IMR-90 (cell line): ENCODE measurements around the gene KRTAP5-3. TPM values are rescaled to one million over a fixed set of nuclear protein-coding genes. Genes with fewer than 3 reads are reported as not detected.
A peak's percentile ranks its signal among the peaks of the same experiment; 100 is the strongest.

ENCODE experiments used
- ATAC-seq: fragments of 200-7000 bp; cut with Tn5 transposase; 2 replicates; pipeline ENCODE4 v1.9.1; 2020; ENCODE audit warnings: low read depth, mild to moderate bottlenecking, moderate library complexity
- BruUV-seq: library from RNA; stranded (reverse); fragments of 400-500 nt; replicated peaks from 2 replicates; lab custom pipeline; 2021; lab: Mats Ljungman, UMichigan
- CTCF ChIA-PET: fragments of 300-600 bp; formaldehyde crosslinking; extraction: SDS; loops from one replicate; lab custom pipeline; 2021; ENCODE audit warnings: antibody characterized with exemption; lab: Yijun Ruan, JAX
- POLR2A ChIA-PET: fragments of 300-600 bp; sonication (Branson Sonifier 250); formaldehyde crosslinking; loops from one replicate; lab custom pipeline; 2022; ENCODE audit warnings: antibody characterized with exemption; ENCODE audit not compliant: unreplicated experiment; lab: Charles Lee
- DNase-seq: peaks from one replicate; pipeline ENCODE4 v3.0.0; 2013
- H2AFZ ChIP-seq: replicated peaks from 2 replicates; pipeline ENCODE3; 2013; ENCODE audit warnings: low read length, mild to moderate bottlenecking; ENCODE audit not compliant: poor library complexity
- H2AK5ac ChIP-seq: 2 replicates; pipeline ENCODE4 v1.6.1; 2013; ENCODE audit warnings: low read depth, low read length, inconsistent platforms
- H2AK9ac ChIP-seq: replicated peaks from 2 replicates; pipeline ENCODE3; 2013; ENCODE audit warnings: mild to moderate bottlenecking, low read depth, low read length, moderate library complexity; ENCODE audit not compliant: poor library complexity
- H2BK120ac ChIP-seq: 2 replicates; pipeline ENCODE4 v1.6.1; 2013; ENCODE audit warnings: low read depth, low read length, inconsistent platforms
- H2BK15ac ChIP-seq: 3 replicates; pipeline ENCODE4 v1.6.1; 2013; ENCODE audit warnings: low read depth, low read length, inconsistent platforms
- H2BK20ac ChIP-seq: 2 replicates; pipeline ENCODE4 v1.6.1; 2013; ENCODE audit warnings: low read depth, mild to moderate bottlenecking, inconsistent platforms, low read length, moderate library complexity
- H2BK5ac ChIP-seq: 2 replicates; pipeline ENCODE4 v1.6.1; 2013; ENCODE audit warnings: mild to moderate bottlenecking, low read depth, low read length, inconsistent platforms; ENCODE audit not compliant: poor library complexity, severe bottlenecking
- H3K14ac ChIP-seq: replicated peaks from 2 replicates; pipeline ENCODE4 v1.6.1; 2013; ENCODE audit warnings: low read depth, low read length, inconsistent platforms
- H3K18ac ChIP-seq: 2 replicates; pipeline ENCODE4 v1.6.1; 2013; ENCODE audit warnings: low read depth, low read length, control low read depth
- H3K23ac ChIP-seq: 2 replicates; pipeline ENCODE4 v1.6.1; 2013; ENCODE audit warnings: low read depth, low read length, inconsistent platforms
- H3K27ac ChIP-seq: 2 replicates; pipeline ENCODE4 v1.5.1; 2013; ENCODE audit warnings: mild to moderate bottlenecking, control low read depth, low read length; ENCODE audit not compliant: insufficient read depth
- H3K27me3 ChIP-seq: 2 replicates; pipeline ENCODE4 v1.6.1; 2013; ENCODE audit warnings: low read length; ENCODE audit not compliant: control insufficient read depth, insufficient read depth
- H3K36me3 ChIP-seq: 2 replicates; pipeline ENCODE4 v1.6.1; 2013; ENCODE audit warnings: low read length, mixed read lengths; ENCODE audit not compliant: control insufficient read depth, insufficient read depth
- H3K4ac ChIP-seq: 2 replicates; pipeline ENCODE4 v1.6.1; 2013; ENCODE audit warnings: low read depth, low read length, inconsistent platforms
- H3K4me1 ChIP-seq: 2 replicates; pipeline ENCODE4 v1.6.1; 2013; ENCODE audit warnings: low read length, mixed read lengths; ENCODE audit not compliant: control insufficient read depth, insufficient read depth
- H3K4me2 ChIP-seq: 2 replicates; pipeline ENCODE4 v1.6.1; 2013; ENCODE audit warnings: low read depth, mild to moderate bottlenecking, control low read depth, low read length, moderate library complexity
- H3K4me3 ChIP-seq: 2 replicates; pipeline ENCODE4 v1.5.1; 2013; ENCODE audit warnings: low read depth, mild to moderate bottlenecking, control low read depth, low read length, moderate library complexity; ENCODE audit not compliant: insufficient read depth
- H3K56ac ChIP-seq: 2 replicates; pipeline ENCODE4 v1.6.1; 2013; ENCODE audit warnings: low read length, inconsistent platforms; ENCODE audit not compliant: insufficient read depth; ENCODE audit errors: extremely low read depth
- H3K79me1 ChIP-seq, 2 experiments: 2 replicates each; pipeline ENCODE4 v1.6.1; 2013; ENCODE audit warnings: low read length in 2 of 2, inconsistent platforms in 1 of 2, low read depth in 1 of 2
- H3K9ac ChIP-seq: 2 replicates; pipeline ENCODE4 v1.6.1; 2013; ENCODE audit warnings: low read depth, low read length, control low read depth
- H3K9me1 ChIP-seq: 2 replicates; pipeline ENCODE4 v1.6.1; 2013; ENCODE audit warnings: low read length, inconsistent platforms; ENCODE audit not compliant: insufficient read depth
- H3K9me3 ChIP-seq: 2 replicates; pipeline ENCODE4 v1.6.1; 2013; ENCODE audit warnings: low read length; ENCODE audit not compliant: control insufficient read depth, insufficient read depth
- H4K20me1 ChIP-seq: 2 replicates; pipeline ENCODE4 v1.6.1; 2013; ENCODE audit warnings: low read length, inconsistent platforms; ENCODE audit not compliant: insufficient read depth
- H4K5ac ChIP-seq: 2 replicates; pipeline ENCODE4 v1.6.1; 2013; ENCODE audit warnings: mild to moderate bottlenecking, low read depth, low read length, control low read depth
- H4K8ac ChIP-seq, 2 experiments: 2 replicates each; pipeline ENCODE4 v1.6.1; 2013; ENCODE audit warnings: low read depth in 2 of 2, low read length in 2 of 2, control low read depth in 1 of 2, inconsistent platforms in 1 of 2
- H4K91ac ChIP-seq: 2 replicates; pipeline ENCODE4 v1.6.1; 2013; ENCODE audit warnings: low read depth, low read length, inconsistent platforms; ENCODE audit not compliant: insufficient read depth
- BHLHE40 ChIP-seq: fragments of 150-350 bp; IDR thresholded peaks from 2 replicates; pipeline ENCODE4 v1.6.1; 2016; ENCODE audit warnings: mild to moderate bottlenecking, low read depth, low read length
- CHD1 ChIP-seq: IDR thresholded peaks from 2 replicates; pipeline ENCODE4 v1.6.1; 2012; ENCODE audit warnings: low read depth, low read length, improper control_type of control experiment
- FOS ChIP-seq: fragments of 150-350 bp; IDR thresholded peaks from 2 replicates; pipeline ENCODE4 v1.6.1; 2016; ENCODE audit warnings: low read depth, low read length
- MXI1 ChIP-seq: IDR thresholded peaks from 2 replicates; pipeline ENCODE4 v1.6.1; 2012; ENCODE audit warnings: low read depth, mild to moderate bottlenecking, low read length, moderate library complexity, borderline replicate concordance
- POLR2A ChIP-seq: IDR thresholded peaks from 2 replicates; pipeline ENCODE4 v1.6.1; 2012; ENCODE audit warnings: mild to moderate bottlenecking, low read depth, low read length
- RCOR1 ChIP-seq: IDR thresholded peaks from 2 replicates; pipeline ENCODE4 v1.6.1; 2012; ENCODE audit warnings: mild to moderate bottlenecking, low read length, improper control_type of control experiment; ENCODE audit not compliant: insufficient replicate concordance
- RFX5 ChIP-seq: IDR thresholded peaks from 2 replicates; pipeline ENCODE4 v1.8.0; 2012; ENCODE audit warnings: low read depth, mild to moderate bottlenecking, low read length, moderate library complexity
- SMC3 ChIP-seq: fragments of 150-350 bp; IDR thresholded peaks from 2 replicates; pipeline ENCODE4 v1.6.1; 2016; ENCODE audit warnings: low read depth, mild to moderate bottlenecking, antibody characterized with exemption, low read length, moderate library complexity
- WGBS, 2 experiments: methylation state at CpG; one replicate each; pipeline versions ENCODE4 v1.1.5 to v1.1.7; 2013; ENCODE audit warnings: missing lambda C conversion rate in 2 of 2; ENCODE audit not compliant: insufficient read length in 1 of 2; ENCODE audit errors: extremely low coverage in 2 of 2; 5-methylcytosine and 5-hydroxymethylcytosine counted together
- dilution Hi-C: fragments of 300-500 bp; cut with HindIII; formaldehyde crosslinking; loops from one replicate; pipeline ENCODE4 v1.14.3; 2018; ENCODE audit warnings: low sequenced_read_pairs; ENCODE audit not compliant: unreplicated experiment
- in situ Hi-C: fragments of 300-500 bp; cut with MboI; formaldehyde crosslinking; loops from 3 replicates; pipeline ENCODE4 v1.14.3; 2019; ENCODE audit warnings: low sequenced_read_pairs, inconsistent platforms, mixed read lengths
- intact Hi-C: fragments of 100-400 bp; cut with micrococcal nuclease; formaldehyde crosslinking; loops from 2 replicates; pipeline ENCODE4 v1.10.0; 2022
- polyA plus RNA-seq, 3 experiments: library from polyadenylated mRNA; depleted of rRNA; stranded (reverse); fragments of >200 nt; gene quantifications; 2 replicates each; pipeline ENCODE4 v1.2.3, GENCODE V29; 2012; ENCODE audit warnings: low replicate concordance in 1 of 3
- total RNA-seq: library from RNA; depleted of rRNA; stranded (reverse); fragments of >200 nt; gene quantifications from 2 replicates; pipeline ENCODE4 v1.2.3, GENCODE V29; 2012
- TF ChIP-seq, protein P1 (sequence below): fragments of 150-350 bp; IDR thresholded peaks from 2 replicates; pipeline ENCODE4 v1.6.1; 2016; ENCODE audit warnings: low read depth, mild to moderate bottlenecking, low read length, moderate library complexity, borderline replicate concordance
- TF ChIP-seq, protein P2 (sequence below): conservative IDR thresholded peaks from 2 replicates; pipeline ENCODE4 v1.5.1; 2012; ENCODE audit warnings: mild to moderate bottlenecking, low read depth, low read length, improper control_type of control experiment

KRTAP5-3 gene
- total and polyA plus RNA-seq, 2 of the 4 experiments (the other 2 are of a cell fraction) = not detected

GRCh38 chr11:1567052-1567720 is 41.1 kb downstream of the KRTAP5-3 start:
- Histone ChIP-seq H3K4ac (no peak overlapping the region), H4K20me1 (peaks cover 77% of the 10 kb centered on the region), H2BK20ac (no peak overlapping the region), H3K56ac (no peak overlapping the region), H4K5ac (no peak overlapping the region), H3K4me3 (no peak overlapping the region), H3K18ac (no peak overlapping the region), H3K4me2 (no peak overlapping the region), H2BK15ac (no peak overlapping the region), H3K14ac (no peak overlapping the region), H2BK5ac (no peak overlapping the region), H2AFZ (no peak overlapping the region), H3K9ac (no peak overlapping the region), H4K8ac (no peak overlapping the region), H2AK9ac (peak overlapping the region; percentile 37), H3K79me1 (peaks cover 15 to 41% of the 10 kb centered on the region in 2 experiments; a peak in 2 of 4 replicates), H2BK120ac (no peak overlapping the region), H3K27ac (no peak overlapping the region), H4K91ac (no peak overlapping the region), H3K9me3 (no peaks in the 10 kb centered on the region), H3K36me3 (peaks cover 7% of the 10 kb centered on the region), H3K27me3 (no peaks in the 10 kb centered on the region), H2AK5ac (no peak overlapping the region), H3K9me1 (peaks cover 9% of the 10 kb centered on the region), H3K4me1 (peaks cover 11% of the 10 kb centered on the region), H3K23ac (no peak overlapping the region)
- no peak for ATAC-seq
- in situ Hi-C loops (no loop called here), dilution Hi-C loops (no loop called here), intact Hi-C loops (no loop called here)
- BruUV-seq = no TSS peak
- TF ChIP-seq CHD1 (no peak), FOS (no peak), SMC3 (no peak), RFX5 (no peak), RCOR1 (no peak), BHLHE40 (no peak), POLR2A (no peak), MXI1 (no peak)
- TF ChIP-seq, protein P1, sequence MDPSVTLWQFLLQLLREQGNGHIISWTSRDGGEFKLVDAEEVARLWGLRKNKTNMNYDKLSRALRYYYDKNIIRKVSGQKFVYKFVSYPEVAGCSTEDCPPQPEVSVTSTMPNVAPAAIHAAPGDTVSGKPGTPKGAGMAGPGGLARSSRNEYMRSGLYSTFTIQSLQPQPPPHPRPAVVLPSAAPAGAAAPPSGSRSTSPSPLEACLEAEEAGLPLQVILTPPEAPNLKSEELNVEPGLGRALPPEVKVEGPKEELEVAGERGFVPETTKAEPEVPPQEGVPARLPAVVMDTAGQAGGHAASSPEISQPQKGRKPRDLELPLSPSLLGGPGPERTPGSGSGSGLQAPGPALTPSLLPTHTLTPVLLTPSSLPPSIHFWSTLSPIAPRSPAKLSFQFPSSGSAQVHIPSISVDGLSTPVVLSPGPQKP = no peak
- TF ChIP-seq, protein P2, sequence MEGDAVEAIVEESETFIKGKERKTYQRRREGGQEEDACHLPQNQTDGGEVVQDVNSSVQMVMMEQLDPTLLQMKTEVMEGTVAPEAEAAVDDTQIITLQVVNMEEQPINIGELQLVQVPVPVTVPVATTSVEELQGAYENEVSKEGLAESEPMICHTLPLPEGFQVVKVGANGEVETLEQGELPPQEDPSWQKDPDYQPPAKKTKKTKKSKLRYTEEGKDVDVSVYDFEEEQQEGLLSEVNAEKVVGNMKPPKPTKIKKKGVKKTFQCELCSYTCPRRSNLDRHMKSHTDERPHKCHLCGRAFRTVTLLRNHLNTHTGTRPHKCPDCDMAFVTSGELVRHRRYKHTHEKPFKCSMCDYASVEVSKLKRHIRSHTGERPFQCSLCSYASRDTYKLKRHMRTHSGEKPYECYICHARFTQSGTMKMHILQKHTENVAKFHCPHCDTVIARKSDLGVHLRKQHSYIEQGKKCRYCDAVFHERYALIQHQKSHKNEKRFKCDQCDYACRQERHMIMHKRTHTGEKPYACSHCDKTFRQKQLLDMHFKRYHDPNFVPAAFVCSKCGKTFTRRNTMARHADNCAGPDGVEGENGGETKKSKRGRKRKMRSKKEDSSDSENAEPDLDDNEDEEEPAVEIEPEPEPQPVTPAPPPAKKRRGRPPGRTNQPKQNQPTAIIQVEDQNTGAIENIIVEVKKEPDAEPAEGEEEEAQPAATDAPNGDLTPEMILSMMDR = no peak
- WGBS, 2 experiments = 43% methylated on average over 3 of the region's 13 CpGs; no CpG with 5 or more reads in 1 of the 2 experiments
- no peak for DNase-seq
- CTCF ChIA-PET = interaction anchor here (1.3 to 1.6 kb wide), 2 partner anchors 14 to 28 kb away, joined by 4 to 7 read pairs; no protein-coding TSS in a partner anchor
- POLR2A ChIA-PET = no interaction called here
